Trophoblast cell (in vitro differentiated cells and primary cell): ENCODE results near the gene NMNAT3.

Experiments used
- DNase-seq, 2 donors: peaks; one replicate each; pipeline ENCODE4 v3.0.0-alpha.2; 2016
- H2AFZ ChIP-seq: 2 replicates; pipeline ENCODE4 v1.6.1; 2013; ENCODE audit warnings: low read length, moderate library complexity, mild to moderate bottlenecking; ENCODE audit not compliant: insufficient read depth, poor library complexity
- H2AK5ac ChIP-seq: 2 replicates; pipeline ENCODE4 v1.6.1; 2013; ENCODE audit warnings: mild to moderate bottlenecking, low read length
- H2BK120ac ChIP-seq: 2 replicates; pipeline ENCODE4 v1.6.1; 2013; ENCODE audit warnings: low read length, mild to moderate bottlenecking, moderate library complexity; ENCODE audit not compliant: insufficient read depth, poor library complexity
- H2BK12ac ChIP-seq: 2 replicates; pipeline ENCODE4 v1.6.1; 2013; ENCODE audit warnings: mild to moderate bottlenecking, low read length, moderate library complexity
- H2BK5ac ChIP-seq: 2 replicates; pipeline ENCODE4 v1.6.1; 2013; ENCODE audit warnings: low read length, low read depth, moderate library complexity, mild to moderate bottlenecking; ENCODE audit not compliant: poor library complexity
- H3K14ac ChIP-seq: 2 replicates; pipeline ENCODE4 v1.6.1; 2013; ENCODE audit warnings: mild to moderate bottlenecking, low read length
- H3K18ac ChIP-seq: 2 replicates; pipeline ENCODE4 v1.6.1; 2013; ENCODE audit warnings: mild to moderate bottlenecking, low read length
- H3K23ac ChIP-seq: 2 replicates; pipeline ENCODE4 v1.6.1; 2013; ENCODE audit warnings: low read length
- H3K27ac ChIP-seq: 2 replicates; pipeline ENCODE4 v1.5.1; 2013; ENCODE audit warnings: low read depth, mild to moderate bottlenecking, inconsistent platforms, low read length, moderate library complexity
- H3K27me3 ChIP-seq: 2 replicates; pipeline ENCODE4 v1.6.1; 2013; ENCODE audit warnings: inconsistent platforms, mild to moderate bottlenecking, low read length, moderate library complexity; ENCODE audit not compliant: insufficient read depth
- H3K36me3 ChIP-seq, 2 experiments: 1 replicate in 1 of 2; 2 replicates in 1 of 2; pipeline ENCODE4 v1.6.1; 2013; ENCODE audit warnings: low read length in 2 of 2, mild to moderate bottlenecking in 2 of 2, moderate library complexity in 1 of 2; ENCODE audit not compliant: insufficient read depth in 2 of 2, control insufficient read depth in 1 of 2
- H3K4ac ChIP-seq: 2 replicates; pipeline ENCODE4 v1.6.1; 2013; ENCODE audit warnings: low read depth, mild to moderate bottlenecking, low read length, moderate library complexity
- H3K4me1 ChIP-seq, 2 experiments: 1 replicate in 1 of 2; 2 replicates in 1 of 2; pipeline ENCODE4 v1.6.1; 2013; ENCODE audit warnings: low read length in 2 of 2, mild to moderate bottlenecking in 2 of 2, moderate library complexity in 1 of 2; ENCODE audit not compliant: insufficient read depth in 2 of 2, control insufficient read depth in 1 of 2
- H3K4me2 ChIP-seq: 2 replicates; pipeline ENCODE4 v1.6.1; 2013; ENCODE audit warnings: inconsistent platforms, mild to moderate bottlenecking, low read length, moderate library complexity
- H3K4me3 ChIP-seq: 2 replicates; pipeline ENCODE4 v1.5.1; 2013; ENCODE audit warnings: mild to moderate bottlenecking, low read depth, low read length, inconsistent platforms
- H3K79me1 ChIP-seq: one replicate; pipeline ENCODE4 v1.6.1; 2013; ENCODE audit warnings: low read length
- H3K79me2 ChIP-seq: 2 replicates; pipeline ENCODE4 v1.6.1; 2013; ENCODE audit warnings: low read length, mild to moderate bottlenecking; ENCODE audit not compliant: control insufficient read depth, insufficient read depth, poor library complexity
- H3K9ac ChIP-seq: 2 replicates; pipeline ENCODE4 v1.6.1; 2013; ENCODE audit warnings: mild to moderate bottlenecking, low read length
- H3K9me3 ChIP-seq: 2 replicates; pipeline ENCODE4 v1.6.1; 2013; ENCODE audit warnings: low read depth, mild to moderate bottlenecking, control low read depth, inconsistent platforms, low read length; ENCODE audit not compliant: insufficient read depth
- H4K12ac ChIP-seq: 2 replicates; pipeline ENCODE4 v1.6.1; 2013; ENCODE audit warnings: low read depth, mild to moderate bottlenecking, low read length, moderate library complexity
- H4K8ac ChIP-seq: 2 replicates; pipeline ENCODE4 v1.6.1; 2013; ENCODE audit warnings: low read depth, mild to moderate bottlenecking, low read length, moderate library complexity
- H4K91ac ChIP-seq: one replicate; pipeline ENCODE4 v1.6.1; 2013; ENCODE audit warnings: low read depth, mild to moderate bottlenecking, low read length, moderate library complexity
- WGBS: extraction: QIAGEN DNeasy Blood & Tissue Kit; methylation state at CpG from one replicate; pipeline ENCODE4 v1.1.7; 2013; ENCODE audit warnings: missing lambda C conversion rate; ENCODE audit not compliant: insufficient read length, insufficient coverage; ENCODE audit errors: extremely low coverage; 5-methylcytosine and 5-hydroxymethylcytosine counted together

Gene NMNAT3

DNA sequence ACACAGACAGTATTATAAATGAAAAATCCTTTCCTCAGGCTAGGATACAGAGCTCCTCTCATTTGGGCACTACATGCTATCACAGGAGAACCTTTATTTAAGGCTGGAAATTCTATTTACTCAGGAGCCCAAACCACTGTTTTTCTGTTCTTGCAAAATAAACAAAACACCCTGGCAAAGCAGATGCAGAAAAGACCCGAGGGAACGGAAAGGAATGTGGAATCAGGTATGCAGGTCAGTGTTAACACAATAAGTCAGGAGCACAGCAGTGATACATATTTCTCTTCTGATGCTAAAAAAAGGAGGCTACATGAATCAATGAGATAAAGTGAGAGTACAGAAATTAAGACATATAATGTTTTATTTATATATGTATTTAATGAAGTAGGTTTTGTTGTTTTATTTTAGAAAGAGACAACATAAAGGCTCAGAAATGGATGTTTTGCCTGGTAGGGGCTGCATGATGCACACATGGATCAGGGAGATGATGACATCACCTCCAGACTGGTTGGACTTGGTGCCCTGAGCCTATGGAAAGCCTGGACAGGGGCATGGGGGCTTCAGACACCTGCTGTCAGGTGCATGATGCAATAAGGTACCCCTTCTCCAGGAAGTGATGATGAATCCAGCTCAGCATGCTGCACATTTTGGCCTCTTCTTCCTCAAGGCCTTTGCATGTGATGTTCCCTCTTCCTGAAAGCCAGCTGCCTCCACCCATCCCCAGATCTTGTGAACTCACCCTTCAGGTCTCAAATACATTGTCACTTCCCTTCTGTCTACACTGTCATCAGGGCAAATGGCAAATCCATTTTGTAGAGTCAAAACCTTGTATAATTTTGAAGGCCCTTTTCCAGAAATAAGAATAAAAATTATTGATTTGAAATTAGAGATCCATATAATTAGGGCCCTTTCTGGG is 119.2 kb downstream of the NMNAT3 start:
- Histone ChIP-seq H4K91ac (no peak overlapping the region), H2BK12ac (no peak overlapping the region), H3K4me3 (no peak overlapping the region), H3K9ac (no peak overlapping the region), H3K79me2 (no peaks in the 10 kb centered on the region), H3K27ac (no peak overlapping the region), H3K4me1 (no peaks in the 10 kb centered on the region), H2AK5ac (no peak overlapping the region), H4K8ac (no peak overlapping the region), H2BK120ac (no peak overlapping the region), H2BK5ac (no peak overlapping the region), H4K12ac (no peak overlapping the region), H2AFZ (no peak overlapping the region), H3K18ac (no peak overlapping the region), H3K14ac (no peak overlapping the region), H3K9me3 (no peaks in the 10 kb centered on the region), H3K27me3 (no peaks in the 10 kb centered on the region), H3K4ac (no peak overlapping the region), H3K36me3 (no peaks in the 10 kb centered on the region), H3K79me1 (no peaks in the 10 kb centered on the region), H3K4me2 (no peak overlapping the region), H3K23ac (no peak overlapping the region)
- peak in 1 of 2 donors; percentile 55 for DNase-seq
- WGBS, result no CpG with 5 or more reads among the region's 2 CpGs

DNA sequence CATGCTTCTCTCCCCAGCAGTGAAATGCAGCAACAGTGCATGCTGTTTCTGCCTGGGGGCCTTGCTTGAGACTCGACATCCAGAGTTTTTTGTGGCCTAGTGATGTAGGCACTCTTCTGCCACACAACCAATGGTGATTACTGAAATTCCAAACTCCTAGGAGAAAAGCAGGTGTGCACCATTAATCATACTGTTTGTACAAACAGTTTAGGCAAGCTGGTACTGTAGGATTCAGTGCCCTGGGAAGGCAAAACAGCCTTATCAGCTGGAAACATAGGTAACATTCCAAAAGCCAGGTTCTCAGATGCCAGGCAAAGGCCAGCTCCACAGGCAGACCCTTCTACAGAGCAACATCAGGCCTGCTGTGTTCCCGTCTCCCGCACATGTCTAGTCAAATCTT is 120.7 kb downstream of the NMNAT3 start:
- Histone ChIP-seq H3K23ac (no peak overlapping the region), H3K27ac (no peak overlapping the region), H3K9me3 (no peaks in the 10 kb centered on the region), H4K91ac (no peak overlapping the region), H4K8ac (no peak overlapping the region), H2BK12ac (no peak overlapping the region), H3K36me3 (no peaks in the 10 kb centered on the region), H3K14ac (no peak overlapping the region), H2AFZ (no peak overlapping the region), H3K9ac (no peak overlapping the region), H4K12ac (no peak overlapping the region), H3K27me3 (no peaks in the 10 kb centered on the region), H2BK120ac (no peak overlapping the region), H3K4me2 (no peak overlapping the region), H3K4ac (no peak overlapping the region), H2AK5ac (no peak overlapping the region), H2BK5ac (no peak overlapping the region), H3K79me1 (no peaks in the 10 kb centered on the region), H3K79me2 (no peaks in the 10 kb centered on the region), H3K4me3 (no peak overlapping the region), H3K18ac (no peak overlapping the region), H3K4me1 (no peaks in the 10 kb centered on the region)
- peak in 1 of 2 donors; percentile 38 for DNase-seq
- WGBS, result no CpG with 5 or more reads among the region's 3 CpGs

DNA sequence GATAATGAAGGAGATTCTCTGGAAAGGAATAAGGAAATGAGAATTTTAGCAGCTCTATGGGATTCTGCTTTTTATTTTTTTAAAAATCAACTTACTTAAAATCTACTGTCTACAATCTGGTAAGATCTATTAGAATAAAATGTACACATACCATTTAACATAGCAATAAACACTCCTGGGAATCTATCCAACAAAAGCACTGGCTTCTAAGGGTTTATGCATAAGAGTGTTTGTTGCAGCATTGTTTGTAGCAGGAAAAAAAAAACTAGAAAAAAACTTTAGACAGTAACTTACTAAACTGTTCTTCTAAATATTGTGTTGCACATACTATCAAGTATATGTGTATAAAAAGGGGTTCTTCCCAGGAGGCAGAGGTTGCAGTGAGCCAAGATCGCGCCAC is 122.5 kb downstream of the NMNAT3 start:
- no peaks in the 10 kb centered on the region for H3K79me2 ChIP-seq
- no peak overlapping the region for H2BK120ac ChIP-seq
- H3K4ac ChIP-seq, result no peak overlapping the region
- no peaks in the 10 kb centered on the region for H3K9me3 ChIP-seq
- H2BK5ac ChIP-seq, result no peak overlapping the region
- no peak overlapping the region for H3K23ac ChIP-seq
- H3K79me1 ChIP-seq, result no peaks in the 10 kb centered on the region
- no peaks in the 10 kb centered on the region for H3K4me1 ChIP-seq
- no peak overlapping the region for H3K9ac ChIP-seq
- no CpG with 5 or more reads among the region's 2 CpGs for WGBS
- H3K14ac ChIP-seq, result no peak overlapping the region
- H2AK5ac ChIP-seq, result no peak overlapping the region
- no peak overlapping the region for H3K27ac ChIP-seq
- H3K36me3 ChIP-seq, result no peaks in the 10 kb centered on the region
- no peak overlapping the region for H3K4me3 ChIP-seq
- DNase-seq, result no peak
- no peak overlapping the region for H3K4me2 ChIP-seq
- no peak overlapping the region for H2BK12ac ChIP-seq
- H3K18ac ChIP-seq, result no peak overlapping the region
- no peaks in the 10 kb centered on the region for H3K27me3 ChIP-seq
- no peak overlapping the region for H4K8ac ChIP-seq
- no peak overlapping the region for H2AFZ ChIP-seq
- no peak overlapping the region for H4K91ac ChIP-seq
- H4K12ac ChIP-seq, result no peak overlapping the region

DNA sequence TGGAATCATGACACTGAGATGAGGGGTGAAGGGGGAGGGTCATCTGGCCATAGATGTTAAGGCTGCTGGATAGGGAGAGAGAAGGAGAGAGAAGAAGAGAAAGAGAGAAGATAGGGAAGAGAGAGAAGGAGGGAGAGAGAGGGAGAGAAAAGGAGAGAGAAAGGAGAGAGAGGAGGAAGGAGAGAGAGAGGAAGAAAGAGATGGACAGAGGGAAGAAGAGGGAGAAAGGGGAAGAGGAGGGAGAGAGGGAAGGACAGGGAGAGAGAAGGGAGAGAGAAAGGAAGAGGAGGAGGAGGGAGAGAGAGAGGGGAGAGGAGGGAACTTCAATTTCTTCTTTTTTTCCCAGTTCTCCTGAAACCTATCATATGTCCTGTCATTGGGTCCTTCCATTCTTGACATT is 123.1 kb downstream of the NMNAT3 start:
- no peak overlapping the region for H4K12ac ChIP-seq
- no peak overlapping the region for H2AFZ ChIP-seq
- H2BK120ac ChIP-seq, result no peak overlapping the region
- no peaks in the 10 kb centered on the region for H3K27me3 ChIP-seq
- no peak overlapping the region for H3K4me3 ChIP-seq
- H2AK5ac ChIP-seq, result no peak overlapping the region
- H3K79me2 ChIP-seq, result no peaks in the 10 kb centered on the region
- H3K9ac ChIP-seq, result no peak overlapping the region
- H3K36me3 ChIP-seq, result no peaks in the 10 kb centered on the region
- no peak overlapping the region for H3K14ac ChIP-seq
- no peak overlapping the region for H3K4ac ChIP-seq
- H2BK5ac ChIP-seq, result no peak overlapping the region
- H4K91ac ChIP-seq, result no peak overlapping the region
- no peak overlapping the region for H4K8ac ChIP-seq
- H3K27ac ChIP-seq, result no peak overlapping the region
- H3K79me1 ChIP-seq, result no peaks in the 10 kb centered on the region
- no peaks in the 10 kb centered on the region for H3K9me3 ChIP-seq
- H3K4me1 ChIP-seq, result no peaks in the 10 kb centered on the region
- H3K23ac ChIP-seq, result no peak overlapping the region
- no peak for DNase-seq
- no peak overlapping the region for H3K18ac ChIP-seq
- no peak overlapping the region for H2BK12ac ChIP-seq
- H3K4me2 ChIP-seq, result no peak overlapping the region
